Keratinocyte (primary cell): ENCODE data around the gene RGS6. TPM values are rescaled to one million over a fixed set of nuclear protein-coding genes. Genes with fewer than 3 reads are reported as not detected.

Experiments used
- DNase-seq: peaks from one replicate; pipeline ENCODE4 v3.0.0-alpha.2; 2011; ENCODE audit warnings: low read depth, missing footprints, low spot score
- FAIRE-seq: peaks from 2 replicates; lab custom pipeline; 2011; peaks lifted over from hg19 to GRCh38; lab: Jason Lieb, UNC
- H2AFZ ChIP-seq: 2 replicates; pipeline ENCODE4 v1.6.0; 2012; ENCODE audit warnings: low read length, control low read depth, inconsistent platforms; ENCODE audit not compliant: control insufficient read depth
- H3K27ac ChIP-seq: 2 replicates; pipeline ENCODE4 v1.5.1; 2011; ENCODE audit warnings: low read length; ENCODE audit not compliant: control insufficient read depth, insufficient read depth
- H3K27me3 ChIP-seq: 3 replicates; pipeline ENCODE4 v1.6.0; 2011; ENCODE audit warnings: low read length; ENCODE audit not compliant: control insufficient read depth, insufficient read depth; ENCODE audit errors: extremely low read depth
- H3K36me3 ChIP-seq, 2 experiments: 2 replicates in 1 of 2; 3 replicates in 1 of 2; pipeline ENCODE4 v1.5.1; 2011; ENCODE audit warnings: low read length in 2 of 2, mild to moderate bottlenecking in 1 of 2; ENCODE audit not compliant: control insufficient read depth in 2 of 2, insufficient read depth in 2 of 2; ENCODE audit errors: extremely low read depth in 1 of 2
- H3K4me1 ChIP-seq: 3 replicates; pipeline ENCODE4 v1.5.1; 2011; ENCODE audit warnings: low read length; ENCODE audit not compliant: control insufficient read depth, insufficient read depth; ENCODE audit errors: extremely low read depth
- H3K4me2 ChIP-seq: 3 replicates; pipeline ENCODE4 v1.6.0; 2011; ENCODE audit warnings: low read depth, low read length; ENCODE audit not compliant: control insufficient read depth, insufficient read depth; ENCODE audit errors: extremely low read depth
- H3K4me3 ChIP-seq, 3 experiments: fragments of 200-600 bp in 1 of 3; sonication (generic) in 1 of 3; 2 replicates in 2 of 3; 3 replicates in 1 of 3; pipeline ENCODE4 v1.5.1; 2011 to 2016; ENCODE audit warnings: low read length in 3 of 3, mild to moderate bottlenecking in 3 of 3, control low read depth in 2 of 3, inconsistent platforms in 1 of 3, low read depth in 1 of 3, mixed read lengths in 1 of 3, mixed run types in 1 of 3, moderate library complexity in 1 of 3; ENCODE audit not compliant: control insufficient read depth in 2 of 3, insufficient read depth in 2 of 3; ENCODE audit errors: extremely low read depth in 1 of 3
- H3K79me2 ChIP-seq: 2 replicates; pipeline ENCODE4 v1.6.0; 2012; ENCODE audit warnings: low read length; ENCODE audit not compliant: control insufficient read depth, insufficient read depth
- H3K9ac ChIP-seq: 3 replicates; pipeline ENCODE4 v1.6.0; 2011; ENCODE audit warnings: low read length; ENCODE audit not compliant: control insufficient read depth, insufficient read depth; ENCODE audit errors: extremely low read depth
- H3K9me1 ChIP-seq: 3 replicates; pipeline ENCODE4 v1.6.0; 2011; ENCODE audit warnings: low read length; ENCODE audit not compliant: control insufficient read depth, insufficient read depth; ENCODE audit errors: extremely low read depth
- H3K9me3 ChIP-seq: 2 replicates; pipeline ENCODE4 v1.5.1; 2012; ENCODE audit warnings: low read depth, low read length; ENCODE audit not compliant: control insufficient read depth
- H4K20me1 ChIP-seq: 3 replicates; pipeline ENCODE4 v1.6.0; 2011; ENCODE audit warnings: low read length; ENCODE audit not compliant: control insufficient read depth, insufficient read depth; ENCODE audit errors: extremely low read depth
- EZH2 ChIP-seq: IDR thresholded peaks from one replicate; pipeline ENCODE4 v1.6.1; 2012; ENCODE audit warnings: inconsistent platforms, mild to moderate bottlenecking, low read length, moderate library complexity
- dilution Hi-C: fragments of 300-500 bp; cut with MboI; formaldehyde crosslinking; loops from one replicate; pipeline ENCODE4 v1.7.0; 2020; ENCODE audit warnings: low sequenced_read_pairs; ENCODE audit not compliant: extremely low pct_ligation_motif_present
- polyA plus RNA-seq, 5 experiments: library from polyadenylated mRNA; depleted of rRNA in 3 of 5; stranded (reverse) in 3 of 5; stranded (forward) in 1 of 5; unstranded in 1 of 5; fragments of >200 nt; gene quantifications; 1 replicate in 1 of 5; 2 replicates in 3 of 5; 3 replicates in 1 of 5; pipeline versions ENCODE4 v1.2.1 to v1.2.3, GENCODE V29; 2011 to 2012; ENCODE audit warnings: missing spikeins in 2 of 5, low read depth in 1 of 5, low replicate concordance in 1 of 5
- TF ChIP-seq, protein P1 (sequence below), 3 experiments: IDR thresholded peaks in 1 of 3; conservative IDR thresholded peaks in 1 of 3; optimal IDR thresholded peaks in 1 of 3; 2 replicates in 2 of 3; 3 replicates in 1 of 3; pipeline versions ENCODE3 to v1.5.1; 2011; ENCODE audit warnings: low read length in 3 of 3, mild to moderate bottlenecking in 3 of 3, moderate library complexity in 2 of 3, control low read depth in 1 of 3, inconsistent platforms in 1 of 3; ENCODE audit not compliant: insufficient read depth in 2 of 3; ENCODE audit errors: extremely low read depth in 1 of 3

Gene RGS6
- polyA plus RNA-seq, 1 donor (not counting 4 experiments of a cell fraction or from before 2014, with no cell fraction given) = not detected

DNA sequence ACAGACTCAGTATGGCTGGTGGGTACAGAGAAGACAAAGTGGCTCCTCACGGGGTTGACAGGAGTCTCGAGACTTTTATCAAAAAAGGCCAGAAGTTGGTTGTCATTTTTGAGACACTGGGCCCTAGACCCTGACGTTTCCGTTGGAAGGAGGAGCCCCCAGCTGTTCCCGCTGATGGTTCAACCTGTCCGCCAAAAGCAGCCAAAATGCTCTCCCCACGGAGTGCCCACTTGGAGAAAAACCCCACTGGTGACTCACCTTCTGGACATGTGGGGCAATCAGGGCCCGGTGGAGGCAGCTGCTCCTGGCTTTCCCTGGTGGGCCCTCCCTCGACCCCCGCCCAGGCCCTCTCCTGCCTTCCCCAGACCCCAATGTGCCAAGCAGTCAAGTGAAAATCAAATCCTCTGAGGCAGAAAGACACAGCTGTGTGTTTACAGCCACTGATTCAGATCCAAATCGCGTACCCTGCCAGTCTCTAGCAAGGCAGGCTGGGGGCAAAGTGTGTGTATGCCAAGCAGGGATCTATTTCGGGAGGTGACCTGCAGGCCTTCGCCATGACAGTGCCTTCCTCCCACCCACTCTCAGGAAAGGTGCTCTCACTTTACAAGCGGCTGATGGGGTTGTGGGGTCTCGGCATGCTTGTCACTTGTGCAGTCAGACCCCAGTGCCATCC lies 614.3 kb downstream of the RGS6 start:
- H3K4me3 ChIP-seq = no peak overlapping the region
- no peaks in the 10 kb centered on the region for H3K27me3 ChIP-seq
- no peaks in the 10 kb centered on the region for H3K36me3 ChIP-seq
- H2AFZ ChIP-seq = no peak overlapping the region
- H3K4me1 ChIP-seq = peaks cover 37% of the 10 kb centered on the region
- no peaks in the 10 kb centered on the region for H3K9me1 ChIP-seq
- TF ChIP-seq EZH2 = no peak
- TF ChIP-seq, protein P1, sequence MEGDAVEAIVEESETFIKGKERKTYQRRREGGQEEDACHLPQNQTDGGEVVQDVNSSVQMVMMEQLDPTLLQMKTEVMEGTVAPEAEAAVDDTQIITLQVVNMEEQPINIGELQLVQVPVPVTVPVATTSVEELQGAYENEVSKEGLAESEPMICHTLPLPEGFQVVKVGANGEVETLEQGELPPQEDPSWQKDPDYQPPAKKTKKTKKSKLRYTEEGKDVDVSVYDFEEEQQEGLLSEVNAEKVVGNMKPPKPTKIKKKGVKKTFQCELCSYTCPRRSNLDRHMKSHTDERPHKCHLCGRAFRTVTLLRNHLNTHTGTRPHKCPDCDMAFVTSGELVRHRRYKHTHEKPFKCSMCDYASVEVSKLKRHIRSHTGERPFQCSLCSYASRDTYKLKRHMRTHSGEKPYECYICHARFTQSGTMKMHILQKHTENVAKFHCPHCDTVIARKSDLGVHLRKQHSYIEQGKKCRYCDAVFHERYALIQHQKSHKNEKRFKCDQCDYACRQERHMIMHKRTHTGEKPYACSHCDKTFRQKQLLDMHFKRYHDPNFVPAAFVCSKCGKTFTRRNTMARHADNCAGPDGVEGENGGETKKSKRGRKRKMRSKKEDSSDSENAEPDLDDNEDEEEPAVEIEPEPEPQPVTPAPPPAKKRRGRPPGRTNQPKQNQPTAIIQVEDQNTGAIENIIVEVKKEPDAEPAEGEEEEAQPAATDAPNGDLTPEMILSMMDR (optimal IDR thresholded peaks at IDR 0.05 in 1 of 3, IDR thresholded peaks at IDR 0.05 in 1 of 3, conservative IDR thresholded peaks at IDR 0.05 in 1 of 3; ENCODE audit: extremely low read depth in 1 of 3, insufficient read depth in 2 of 3, low read length in 3 of 3) = no peak
- no peak overlapping the region for H3K27ac ChIP-seq
- DNase-seq (no peak), FAIRE-seq (no peak)
- no peaks in the 10 kb centered on the region for H3K9me3 ChIP-seq
- no peaks in the 10 kb centered on the region for H4K20me1 ChIP-seq
- H3K4me2 ChIP-seq = no peak overlapping the region
- no peak overlapping the region for H3K9ac ChIP-seq
- dilution Hi-C loops = no loop called here
- H3K79me2 ChIP-seq = no peaks in the 10 kb centered on the region

DNA sequence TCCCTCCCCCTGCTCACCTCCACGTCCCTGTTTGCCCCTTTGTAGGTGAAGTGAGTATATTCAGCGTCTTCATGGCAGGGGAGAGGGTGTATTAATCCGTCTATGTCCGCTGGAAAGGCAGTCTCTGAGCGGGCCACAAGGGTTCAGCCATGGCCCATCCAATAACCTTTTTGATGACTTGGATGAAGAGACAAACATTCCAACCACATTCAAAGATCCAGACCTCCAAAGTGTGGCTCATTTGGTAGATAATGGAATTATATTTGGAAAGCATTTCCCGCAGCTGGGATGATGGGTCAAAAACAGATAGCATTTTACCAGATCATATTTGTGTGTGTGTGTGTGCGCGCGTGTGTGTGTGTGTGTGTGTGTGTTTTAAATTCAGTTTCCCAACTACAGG lies 615.8 kb downstream of the RGS6 start:
- H3K27ac ChIP-seq = no peak overlapping the region
- H3K4me3 ChIP-seq = no peak overlapping the region
- no peak overlapping the region for H3K4me2 ChIP-seq
- DNase-seq = no peak
- no peaks in the 10 kb centered on the region for H3K79me2 ChIP-seq
- no peak for TF ChIP-seq EZH2
- TF ChIP-seq, protein P1 (optimal IDR thresholded peaks at IDR 0.05 in 1 of 3, IDR thresholded peaks at IDR 0.05 in 1 of 3, conservative IDR thresholded peaks at IDR 0.05 in 1 of 3; ENCODE audit: extremely low read depth in 1 of 3, insufficient read depth in 2 of 3, low read length in 3 of 3) = peak in 1 of 3 experiments; percentile 5
- no peaks in the 10 kb centered on the region for H3K9me3 ChIP-seq
- H3K27me3 ChIP-seq = peaks cover 8% of the 10 kb centered on the region
- dilution Hi-C loops = no loop called here
- H3K9ac ChIP-seq = no peak overlapping the region
- no peaks in the 10 kb centered on the region for H3K36me3 ChIP-seq
- H2AFZ ChIP-seq = no peak overlapping the region
- no peak for FAIRE-seq
- no peaks in the 10 kb centered on the region for H4K20me1 ChIP-seq
- H3K9me1 ChIP-seq = no peaks in the 10 kb centered on the region
- H3K4me1 ChIP-seq = peaks cover 37% of the 10 kb centered on the region
